ENCODE data around the gene WFDC8. TPM values are rescaled to one million over a fixed set of nuclear protein-coding genes. Genes with fewer than 3 reads are reported as not detected.

Gene WFDC8
- total RNA-seq (2014; rRNA removed): not detected in 2 replicates
- Bru-seq, nascent RNA: not detected
- percentile 3 among the genes with signal in this experiment for BruChase-seq, experiment 1, labeled RNA remaining after a 6-hour chase
- not detected for BruChase-seq, experiment 2, labeled RNA remaining after a 2-hour chase
- long read RNA-seq: 0 reads

DNA sequence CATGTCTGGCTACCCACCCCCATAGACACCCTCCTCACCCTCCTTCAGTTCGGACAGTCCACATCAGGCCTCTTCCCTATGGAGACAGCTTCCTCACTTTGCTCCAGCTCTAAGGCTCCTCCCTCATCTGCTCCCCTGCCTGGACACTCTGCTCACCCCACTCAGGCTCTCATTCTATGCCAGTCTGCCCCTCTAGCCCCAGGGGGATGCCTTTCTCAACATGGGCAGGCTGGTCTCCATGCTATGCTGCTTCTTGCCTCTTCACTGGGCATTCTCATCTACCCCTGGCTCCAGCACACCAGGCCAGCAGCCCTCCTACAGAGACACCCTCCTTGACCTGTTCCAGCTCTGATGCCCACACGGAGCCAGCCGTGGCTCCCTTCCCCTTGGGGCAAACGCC lies at the start of gene WFDC8:
TSS of gene WFDC8 (minus strand) at position 101 of the 400 bp plus-strand sequence. CDS start at position 64, 37 bp downstream.
- H3K27me3 ChIP-seq (ENCODE audit: low read length): peaks cover 45% of the 10 kb centered on the region
- no peaks in the 10 kb centered on the region for H3K9me2 ChIP-seq (replicated peaks; ENCODE audit: low read length)
- CTCF ChIA-PET: no interaction called here
- no peaks in the 10 kb centered on the region for H3K4me1 ChIP-seq (ENCODE audit: insufficient read depth, low read length)
- ATAC-seq (no peak), DNase-seq (no peak)
- TF ChIP-seq EZH2phosphoT487 (IDR thresholded peaks at IDR 0.05; ENCODE audit: borderline replicate concordance, low read length): no peak
- TF ChIP-seq, protein P1, sequence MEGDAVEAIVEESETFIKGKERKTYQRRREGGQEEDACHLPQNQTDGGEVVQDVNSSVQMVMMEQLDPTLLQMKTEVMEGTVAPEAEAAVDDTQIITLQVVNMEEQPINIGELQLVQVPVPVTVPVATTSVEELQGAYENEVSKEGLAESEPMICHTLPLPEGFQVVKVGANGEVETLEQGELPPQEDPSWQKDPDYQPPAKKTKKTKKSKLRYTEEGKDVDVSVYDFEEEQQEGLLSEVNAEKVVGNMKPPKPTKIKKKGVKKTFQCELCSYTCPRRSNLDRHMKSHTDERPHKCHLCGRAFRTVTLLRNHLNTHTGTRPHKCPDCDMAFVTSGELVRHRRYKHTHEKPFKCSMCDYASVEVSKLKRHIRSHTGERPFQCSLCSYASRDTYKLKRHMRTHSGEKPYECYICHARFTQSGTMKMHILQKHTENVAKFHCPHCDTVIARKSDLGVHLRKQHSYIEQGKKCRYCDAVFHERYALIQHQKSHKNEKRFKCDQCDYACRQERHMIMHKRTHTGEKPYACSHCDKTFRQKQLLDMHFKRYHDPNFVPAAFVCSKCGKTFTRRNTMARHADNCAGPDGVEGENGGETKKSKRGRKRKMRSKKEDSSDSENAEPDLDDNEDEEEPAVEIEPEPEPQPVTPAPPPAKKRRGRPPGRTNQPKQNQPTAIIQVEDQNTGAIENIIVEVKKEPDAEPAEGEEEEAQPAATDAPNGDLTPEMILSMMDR (conservative IDR thresholded peaks at IDR 0.05; ENCODE audit: low read depth, low read length): no peak
- no peak for TF ChIP-seq EZH2 (IDR thresholded peaks at IDR 0.05; ENCODE audit: low read length, unreplicated experiment)
- POLR2A ChIA-PET (ENCODE audit: unreplicated experiment): no interaction called here
- no peaks in the 10 kb centered on the region for H3K79me2 ChIP-seq (ENCODE audit: low read length)
- no peak within 1 kb of the TSS for H3K9ac ChIP-seq (ENCODE audit: low read length)
- H3K4me3 ChIP-seq (ENCODE audit: low read length): no peak within 1 kb of the TSS
- no peaks in the 10 kb centered on the region for H3K9me3 ChIP-seq (ENCODE audit: low read length)
- intact Hi-C loops (cut with micrococcal nuclease): no loop called here
- H3K27ac ChIP-seq (ENCODE audit: low read length): no peak within 1 kb of the TSS
- H4K20me1 ChIP-seq (ENCODE audit: low read length): no peaks in the 10 kb centered on the region
- H2AFZ ChIP-seq (ENCODE audit: low read length): no peak within 1 kb of the TSS
- no TSS peak for BruUV-seq (replicated peaks)
- no peaks in the 10 kb centered on the region for H3F3A ChIP-seq (ENCODE audit: low read length, unreplicated experiment)
- no peaks in the 10 kb centered on the region for H3K36me3 ChIP-seq (ENCODE audit: low read depth, low read length)
- no peak within 1 kb of the TSS for H3K4me2 ChIP-seq (ENCODE audit: low read length)

DNA sequence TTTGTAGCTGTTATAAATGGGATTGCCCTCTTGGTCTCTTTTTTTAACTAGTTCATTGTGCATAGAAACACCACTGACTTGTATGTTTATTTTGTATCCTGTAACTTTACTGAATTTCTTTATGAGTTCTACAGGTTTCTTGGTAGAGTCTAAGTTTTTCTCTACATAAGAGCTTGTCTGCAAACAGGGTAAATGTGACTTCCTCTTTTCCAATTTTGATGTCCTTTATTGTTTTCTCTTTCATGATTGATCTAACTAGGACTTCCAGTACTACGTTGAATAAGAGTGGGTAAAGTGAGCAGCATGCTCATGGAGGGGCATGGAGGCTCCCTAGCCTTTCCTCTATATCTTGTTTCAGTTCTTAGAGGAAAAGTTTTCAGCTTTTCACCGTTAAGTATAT lies 47.5 kb upstream of the WFDC8 start:
- no peaks in the 10 kb centered on the region for H3K36me3 ChIP-seq (ENCODE audit: low read depth, low read length)
- H3K27ac ChIP-seq (ENCODE audit: low read length): no peak overlapping the region
- no peaks in the 10 kb centered on the region for H3K9me2 ChIP-seq (replicated peaks; ENCODE audit: low read length)
- no peak overlapping the region for H3K4me3 ChIP-seq (ENCODE audit: low read length)
- intact Hi-C loops (cut with micrococcal nuclease): loop anchor here (10.0 kb wide), 1 partner anchor 138 kb away; no protein-coding TSS in a partner anchor
- no peaks in the 10 kb centered on the region for H4K20me1 ChIP-seq (ENCODE audit: low read length)
- no peak for ATAC-seq
- DNase-seq: no peak
- H3K27me3 ChIP-seq (ENCODE audit: low read length): no peaks in the 10 kb centered on the region
- no peaks in the 10 kb centered on the region for H3F3A ChIP-seq (ENCODE audit: low read length, unreplicated experiment)
- H2AFZ ChIP-seq (ENCODE audit: low read length): no peak overlapping the region
- H3K9me3 ChIP-seq (ENCODE audit: low read length): no peaks in the 10 kb centered on the region
- no peak overlapping the region for H3K4me2 ChIP-seq (ENCODE audit: low read length)
- no TSS peak for BruUV-seq (replicated peaks)
- ChIA-PET POLR2A (ENCODE audit: unreplicated experiment) (no interaction called here), CTCF (no interaction called here)
- H3K79me2 ChIP-seq (ENCODE audit: low read length): no peaks in the 10 kb centered on the region
- no peak overlapping the region for H3K9ac ChIP-seq (ENCODE audit: low read length)
- TF ChIP-seq EZH2phosphoT487 (IDR thresholded peaks at IDR 0.05; ENCODE audit: borderline replicate concordance, low read length) (no peak), EZH2 (IDR thresholded peaks at IDR 0.05; ENCODE audit: low read length, unreplicated experiment) (no peak)
- TF ChIP-seq, protein P1 (conservative IDR thresholded peaks at IDR 0.05; ENCODE audit: low read depth, low read length): no peak
- H3K4me1 ChIP-seq (ENCODE audit: insufficient read depth, low read length): no peaks in the 10 kb centered on the region

DNA sequence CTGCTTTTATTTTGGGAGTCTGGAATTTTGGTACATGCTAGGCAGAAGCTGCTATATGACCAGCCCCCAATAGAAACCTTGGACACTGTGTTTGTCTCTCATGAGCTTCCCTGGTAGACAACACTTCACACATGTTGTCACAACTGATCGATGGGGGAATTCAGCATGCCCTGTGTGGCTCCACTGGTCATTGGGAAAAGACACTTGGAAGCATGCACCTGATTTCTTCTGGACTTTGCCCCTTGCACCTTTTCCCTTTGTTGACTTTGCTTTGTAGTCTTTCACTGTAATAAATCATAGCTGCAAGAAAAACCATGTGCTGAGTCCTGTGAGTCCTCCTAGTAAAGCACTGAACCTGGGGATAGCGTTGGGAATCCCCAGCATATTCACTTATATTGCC lies 42.5 kb upstream of the WFDC8 start:
- Histone ChIP-seq H3K4me2 (ENCODE audit: low read length) (no peak overlapping the region), H3K27me3 (ENCODE audit: low read length) (no peaks in the 10 kb centered on the region), H2AFZ (ENCODE audit: low read length) (no peak overlapping the region), H3K9me2 (replicated peaks; ENCODE audit: low read length) (no peaks in the 10 kb centered on the region), H3K27ac (ENCODE audit: low read length) (no peak overlapping the region), H3K9me3 (ENCODE audit: low read length) (no peaks in the 10 kb centered on the region), H3K79me2 (ENCODE audit: low read length) (no peaks in the 10 kb centered on the region), H3K36me3 (ENCODE audit: low read depth, low read length) (no peaks in the 10 kb centered on the region), H3K4me3 (ENCODE audit: low read length) (no peak overlapping the region), H3F3A (ENCODE audit: low read length, unreplicated experiment) (no peaks in the 10 kb centered on the region), H4K20me1 (ENCODE audit: low read length) (no peaks in the 10 kb centered on the region), H3K9ac (ENCODE audit: low read length) (no peak overlapping the region), H3K4me1 (ENCODE audit: insufficient read depth, low read length) (peaks cover 11% of the 10 kb centered on the region)
- POLR2A ChIA-PET (ENCODE audit: unreplicated experiment): no interaction called here
- DNase-seq: no peak
- CTCF ChIA-PET: no interaction called here
- intact Hi-C loops (cut with micrococcal nuclease): loop anchor here (10.0 kb wide), 1 partner anchor 143 kb away; no protein-coding TSS in a partner anchor
- TF ChIP-seq EZH2 (IDR thresholded peaks at IDR 0.05; ENCODE audit: low read length, unreplicated experiment) (no peak), EZH2phosphoT487 (IDR thresholded peaks at IDR 0.05; ENCODE audit: borderline replicate concordance, low read length) (no peak)
- TF ChIP-seq, protein P1 (conservative IDR thresholded peaks at IDR 0.05; ENCODE audit: low read depth, low read length): no peak
- no TSS peak for BruUV-seq (replicated peaks)
- no peak for ATAC-seq
